Keratinocyte (primary cell): ENCODE measurements around the gene INSYN1. TPM values are rescaled to one million over a fixed set of nuclear protein-coding genes. Genes with fewer than 3 reads are reported as not detected.

ENCODE experiments used
- DNase-seq: peaks from one replicate; pipeline ENCODE4 v3.0.0-alpha.2; 2011; ENCODE audit warnings: low read depth, missing footprints, low spot score
- FAIRE-seq: peaks from 2 replicates; lab custom pipeline; 2011; peaks lifted over from hg19 to GRCh38; lab: Jason Lieb, UNC
- H2AFZ ChIP-seq: 2 replicates; pipeline ENCODE4 v1.6.0; 2012; ENCODE audit warnings: low read length, control low read depth, inconsistent platforms; ENCODE audit not compliant: control insufficient read depth
- H3K27ac ChIP-seq: 2 replicates; pipeline ENCODE4 v1.5.1; 2011; ENCODE audit warnings: low read length; ENCODE audit not compliant: control insufficient read depth, insufficient read depth
- H3K27me3 ChIP-seq: 3 replicates; pipeline ENCODE4 v1.6.0; 2011; ENCODE audit warnings: low read length; ENCODE audit not compliant: control insufficient read depth, insufficient read depth; ENCODE audit errors: extremely low read depth
- H3K36me3 ChIP-seq, 2 experiments: 2 replicates in 1 of 2; 3 replicates in 1 of 2; pipeline ENCODE4 v1.5.1; 2011; ENCODE audit warnings: low read length in 2 of 2, mild to moderate bottlenecking in 1 of 2; ENCODE audit not compliant: control insufficient read depth in 2 of 2, insufficient read depth in 2 of 2; ENCODE audit errors: extremely low read depth in 1 of 2
- H3K4me1 ChIP-seq: 3 replicates; pipeline ENCODE4 v1.5.1; 2011; ENCODE audit warnings: low read length; ENCODE audit not compliant: control insufficient read depth, insufficient read depth; ENCODE audit errors: extremely low read depth
- H3K4me2 ChIP-seq: 3 replicates; pipeline ENCODE4 v1.6.0; 2011; ENCODE audit warnings: low read depth, low read length; ENCODE audit not compliant: control insufficient read depth, insufficient read depth; ENCODE audit errors: extremely low read depth
- H3K4me3 ChIP-seq, 3 experiments: fragments of 200-600 bp in 1 of 3; sonication (generic) in 1 of 3; 2 replicates in 2 of 3; 3 replicates in 1 of 3; pipeline ENCODE4 v1.5.1; 2011 to 2016; ENCODE audit warnings: low read length in 3 of 3, mild to moderate bottlenecking in 3 of 3, control low read depth in 2 of 3, inconsistent platforms in 1 of 3, low read depth in 1 of 3, mixed read lengths in 1 of 3, mixed run types in 1 of 3, moderate library complexity in 1 of 3; ENCODE audit not compliant: control insufficient read depth in 2 of 3, insufficient read depth in 2 of 3; ENCODE audit errors: extremely low read depth in 1 of 3
- H3K79me2 ChIP-seq: 2 replicates; pipeline ENCODE4 v1.6.0; 2012; ENCODE audit warnings: low read length; ENCODE audit not compliant: control insufficient read depth, insufficient read depth
- H3K9ac ChIP-seq: 3 replicates; pipeline ENCODE4 v1.6.0; 2011; ENCODE audit warnings: low read length; ENCODE audit not compliant: control insufficient read depth, insufficient read depth; ENCODE audit errors: extremely low read depth
- H3K9me1 ChIP-seq: 3 replicates; pipeline ENCODE4 v1.6.0; 2011; ENCODE audit warnings: low read length; ENCODE audit not compliant: control insufficient read depth, insufficient read depth; ENCODE audit errors: extremely low read depth
- H3K9me3 ChIP-seq: 2 replicates; pipeline ENCODE4 v1.5.1; 2012; ENCODE audit warnings: low read depth, low read length; ENCODE audit not compliant: control insufficient read depth
- H4K20me1 ChIP-seq: 3 replicates; pipeline ENCODE4 v1.6.0; 2011; ENCODE audit warnings: low read length; ENCODE audit not compliant: control insufficient read depth, insufficient read depth; ENCODE audit errors: extremely low read depth
- EZH2 ChIP-seq: IDR thresholded peaks from one replicate; pipeline ENCODE4 v1.6.1; 2012; ENCODE audit warnings: inconsistent platforms, mild to moderate bottlenecking, low read length, moderate library complexity
- dilution Hi-C: fragments of 300-500 bp; cut with MboI; formaldehyde crosslinking; loops from one replicate; pipeline ENCODE4 v1.7.0; 2020; ENCODE audit warnings: low sequenced_read_pairs; ENCODE audit not compliant: extremely low pct_ligation_motif_present
- polyA plus RNA-seq, 5 experiments: library from polyadenylated mRNA; depleted of rRNA in 3 of 5; stranded (reverse) in 3 of 5; stranded (forward) in 1 of 5; unstranded in 1 of 5; fragments of >200 nt; gene quantifications; 1 replicate in 1 of 5; 2 replicates in 3 of 5; 3 replicates in 1 of 5; pipeline versions ENCODE4 v1.2.1 to v1.2.3, GENCODE V29; 2011 to 2012; ENCODE audit warnings: missing spikeins in 2 of 5, low read depth in 1 of 5, low replicate concordance in 1 of 5
- TF ChIP-seq, protein P1 (sequence below), 3 experiments: IDR thresholded peaks in 1 of 3; conservative IDR thresholded peaks in 1 of 3; optimal IDR thresholded peaks in 1 of 3; 2 replicates in 2 of 3; 3 replicates in 1 of 3; pipeline versions ENCODE3 to v1.5.1; 2011; ENCODE audit warnings: low read length in 3 of 3, mild to moderate bottlenecking in 3 of 3, moderate library complexity in 2 of 3, control low read depth in 1 of 3, inconsistent platforms in 1 of 3; ENCODE audit not compliant: insufficient read depth in 2 of 3; ENCODE audit errors: extremely low read depth in 1 of 3

Gene INSYN1
- polyA plus RNA-seq, 1 donor (not counting 4 experiments of a cell fraction or from before 2014, with no cell fraction given) = 0.47 TPM

- DNase-seq (no peak), FAIRE-seq (no peak)
- Histone ChIP-seq H3K9me1 (no peaks in the 10 kb centered on the region), H3K4me1 (no peaks in the 10 kb centered on the region), H3K9me3 (no peaks in the 10 kb centered on the region), H3K27ac (no peak overlapping the region), H3K4me2 (no peak overlapping the region), H3K36me3 (peaks cover 60 to 72% of the 10 kb centered on the region in 2 experiments), H3K27me3 (no peaks in the 10 kb centered on the region), H3K4me3 (no peak overlapping the region), H3K9ac (no peak overlapping the region), H2AFZ (no peak overlapping the region), H4K20me1 (peaks cover 8% of the 10 kb centered on the region), H3K79me2 (peaks cover 7% of the 10 kb centered on the region)
- TF ChIP-seq, protein P1, sequence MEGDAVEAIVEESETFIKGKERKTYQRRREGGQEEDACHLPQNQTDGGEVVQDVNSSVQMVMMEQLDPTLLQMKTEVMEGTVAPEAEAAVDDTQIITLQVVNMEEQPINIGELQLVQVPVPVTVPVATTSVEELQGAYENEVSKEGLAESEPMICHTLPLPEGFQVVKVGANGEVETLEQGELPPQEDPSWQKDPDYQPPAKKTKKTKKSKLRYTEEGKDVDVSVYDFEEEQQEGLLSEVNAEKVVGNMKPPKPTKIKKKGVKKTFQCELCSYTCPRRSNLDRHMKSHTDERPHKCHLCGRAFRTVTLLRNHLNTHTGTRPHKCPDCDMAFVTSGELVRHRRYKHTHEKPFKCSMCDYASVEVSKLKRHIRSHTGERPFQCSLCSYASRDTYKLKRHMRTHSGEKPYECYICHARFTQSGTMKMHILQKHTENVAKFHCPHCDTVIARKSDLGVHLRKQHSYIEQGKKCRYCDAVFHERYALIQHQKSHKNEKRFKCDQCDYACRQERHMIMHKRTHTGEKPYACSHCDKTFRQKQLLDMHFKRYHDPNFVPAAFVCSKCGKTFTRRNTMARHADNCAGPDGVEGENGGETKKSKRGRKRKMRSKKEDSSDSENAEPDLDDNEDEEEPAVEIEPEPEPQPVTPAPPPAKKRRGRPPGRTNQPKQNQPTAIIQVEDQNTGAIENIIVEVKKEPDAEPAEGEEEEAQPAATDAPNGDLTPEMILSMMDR (optimal IDR thresholded peaks at IDR 0.05 in 1 of 3, IDR thresholded peaks at IDR 0.05 in 1 of 3, conservative IDR thresholded peaks at IDR 0.05 in 1 of 3; ENCODE audit: extremely low read depth in 1 of 3, insufficient read depth in 2 of 3, low read length in 3 of 3) = no peak
- no peak for TF ChIP-seq EZH2
- dilution Hi-C loops = no loop called here
Measured at GRCh38 chr15:73709686-73710085, 43.5 kb downstream of the INSYN1 start.

- Histone ChIP-seq H3K4me3 (no peak overlapping the region), H3K4me2 (no peak overlapping the region), H3K27ac (no peak overlapping the region), H3K9me3 (no peaks in the 10 kb centered on the region), H3K27me3 (no peaks in the 10 kb centered on the region), H4K20me1 (peaks cover 12% of the 10 kb centered on the region), H3K4me1 (no peaks in the 10 kb centered on the region), H2AFZ (no peak overlapping the region), H3K9ac (no peak overlapping the region), H3K36me3 (peaks cover 63 to 75% of the 10 kb centered on the region in 2 experiments), H3K79me2 (peaks cover 7% of the 10 kb centered on the region), H3K9me1 (no peaks in the 10 kb centered on the region)
- DNase-seq (no peak), FAIRE-seq (no peak)
- dilution Hi-C loops = no loop called here
- TF ChIP-seq EZH2 = no peak
- TF ChIP-seq, protein P1 (optimal IDR thresholded peaks at IDR 0.05 in 1 of 3, IDR thresholded peaks at IDR 0.05 in 1 of 3, conservative IDR thresholded peaks at IDR 0.05 in 1 of 3; ENCODE audit: extremely low read depth in 1 of 3, insufficient read depth in 2 of 3, low read length in 3 of 3) = no peak
Measured at GRCh38 chr15:73709241-73709640, 43.9 kb downstream of the INSYN1 start.
